ENCODE results near the gene CDH10.

CDH10 gene

DNA sequence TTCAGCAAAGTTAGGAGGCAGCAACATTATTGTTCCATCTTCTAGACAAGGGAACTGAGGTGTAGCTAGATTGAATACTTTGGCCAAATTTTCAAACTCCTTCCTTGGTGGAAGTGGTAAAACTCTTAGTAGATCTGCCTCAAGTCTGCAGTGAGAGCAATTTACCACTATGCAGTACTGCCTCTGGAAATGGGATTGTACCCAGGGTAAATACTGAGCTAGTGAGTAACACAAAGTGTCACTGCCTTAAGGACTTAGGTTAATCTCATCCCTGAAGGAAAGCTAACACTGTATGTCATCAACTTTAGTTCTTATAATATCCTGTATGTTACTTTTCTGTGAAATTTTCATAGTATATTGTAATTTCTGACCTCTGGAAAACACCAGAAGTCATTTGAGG, 13.9 kb downstream of the CDH10 start:
- no peak overlapping the region for H3K4me3 ChIP-seq (ENCODE audit: low read length)
- H3K4me1 ChIP-seq (ENCODE audit: insufficient read depth, low read length), result no peaks in the 10 kb centered on the region
- no peak overlapping the region for H2AFZ ChIP-seq (ENCODE audit: low read depth, low read length)
- no peaks in the 10 kb centered on the region for H3K36me3 ChIP-seq (ENCODE audit: insufficient read depth, low read length)
- H3K27me3 ChIP-seq (ENCODE audit: insufficient read depth, low read length), result no peaks in the 10 kb centered on the region
- no peaks in the 10 kb centered on the region for H3K9me3 ChIP-seq (ENCODE audit: low read length)

DNA sequence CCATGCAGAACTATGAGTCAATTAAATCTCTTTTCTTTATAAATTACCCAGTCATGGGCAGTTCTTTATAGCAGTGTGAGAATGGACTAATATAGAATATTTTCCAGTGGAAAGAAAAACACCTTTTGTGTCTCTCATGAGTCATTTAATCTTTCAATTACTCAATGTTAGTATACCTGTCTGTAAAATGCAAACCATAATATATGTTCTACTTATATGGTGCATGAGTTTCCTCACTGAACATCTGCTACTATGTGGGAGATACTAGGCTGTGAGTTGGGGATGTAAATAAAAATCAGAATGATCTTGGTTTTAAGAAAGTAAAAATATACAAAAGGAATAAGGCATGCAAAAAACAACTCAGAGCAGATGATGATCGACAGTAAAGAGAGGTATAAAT, 15.0 kb downstream of the CDH10 start:
- no peaks in the 10 kb centered on the region for H3K36me3 ChIP-seq (ENCODE audit: insufficient read depth, low read length)
- H3K9me3 ChIP-seq (ENCODE audit: low read length), result no peaks in the 10 kb centered on the region
- no peaks in the 10 kb centered on the region for H3K27me3 ChIP-seq (ENCODE audit: insufficient read depth, low read length)
- H3K4me3 ChIP-seq (ENCODE audit: low read length), result no peak overlapping the region
- H2AFZ ChIP-seq (ENCODE audit: low read depth, low read length), result no peak overlapping the region
- no peaks in the 10 kb centered on the region for H3K4me1 ChIP-seq (ENCODE audit: insufficient read depth, low read length)

DNA sequence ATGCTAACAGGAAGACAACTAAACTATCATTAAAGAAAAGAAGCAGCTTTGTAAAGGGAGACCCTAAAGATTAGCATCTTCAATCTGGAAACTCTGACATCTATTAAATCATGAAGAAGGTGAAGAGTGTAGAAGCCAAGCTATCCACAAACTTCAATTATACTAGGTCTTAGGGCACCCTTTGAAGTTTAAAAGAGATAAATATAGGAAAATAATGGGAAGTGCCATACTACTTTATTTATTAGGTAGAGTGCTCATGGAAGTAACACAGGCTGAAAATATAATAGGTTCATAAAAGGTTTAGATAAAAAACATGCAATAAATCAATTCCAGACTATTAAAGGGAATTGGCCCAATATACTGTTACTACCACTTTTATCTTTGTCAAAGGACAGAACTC, 19.9 kb downstream of the CDH10 start:
- Histone ChIP-seq H3K27me3 (ENCODE audit: insufficient read depth, low read length) (no peaks in the 10 kb centered on the region), H3K4me3 (ENCODE audit: low read length) (no peak overlapping the region), H2AFZ (ENCODE audit: low read depth, low read length) (no peak overlapping the region), H3K36me3 (ENCODE audit: insufficient read depth, low read length) (no peaks in the 10 kb centered on the region), H3K4me1 (ENCODE audit: insufficient read depth, low read length) (peaks cover 10% of the 10 kb centered on the region), H3K9me3 (ENCODE audit: low read length) (no peaks in the 10 kb centered on the region)

DNA sequence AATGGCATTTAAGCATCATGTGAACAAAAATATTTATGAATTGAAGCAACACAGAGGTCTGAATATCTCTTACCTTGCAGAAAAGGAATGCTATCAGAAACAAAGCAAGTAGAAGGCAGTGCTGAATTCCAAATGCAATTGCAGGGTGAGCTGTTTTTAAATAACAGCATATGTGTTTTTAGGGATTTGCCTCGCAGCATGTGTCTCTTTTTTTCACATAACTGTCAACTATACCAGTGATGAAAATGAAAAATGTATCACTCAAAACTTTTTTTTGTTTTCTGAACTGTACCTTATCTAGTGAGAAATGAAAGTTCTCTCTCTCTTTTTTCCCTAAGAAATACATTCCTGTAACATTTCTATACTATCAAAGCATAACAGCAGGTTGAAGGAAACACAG, 21.2 kb downstream of the CDH10 start:
- no peak overlapping the region for H2AFZ ChIP-seq (ENCODE audit: low read depth, low read length)
- H3K9me3 ChIP-seq (ENCODE audit: low read length), result no peaks in the 10 kb centered on the region
- H3K4me1 ChIP-seq (ENCODE audit: insufficient read depth, low read length), result peaks cover 10% of the 10 kb centered on the region
- no peak overlapping the region for H3K4me3 ChIP-seq (ENCODE audit: low read length)
- H3K36me3 ChIP-seq (ENCODE audit: insufficient read depth, low read length), result no peaks in the 10 kb centered on the region
- H3K27me3 ChIP-seq (ENCODE audit: insufficient read depth, low read length), result no peaks in the 10 kb centered on the region

DNA sequence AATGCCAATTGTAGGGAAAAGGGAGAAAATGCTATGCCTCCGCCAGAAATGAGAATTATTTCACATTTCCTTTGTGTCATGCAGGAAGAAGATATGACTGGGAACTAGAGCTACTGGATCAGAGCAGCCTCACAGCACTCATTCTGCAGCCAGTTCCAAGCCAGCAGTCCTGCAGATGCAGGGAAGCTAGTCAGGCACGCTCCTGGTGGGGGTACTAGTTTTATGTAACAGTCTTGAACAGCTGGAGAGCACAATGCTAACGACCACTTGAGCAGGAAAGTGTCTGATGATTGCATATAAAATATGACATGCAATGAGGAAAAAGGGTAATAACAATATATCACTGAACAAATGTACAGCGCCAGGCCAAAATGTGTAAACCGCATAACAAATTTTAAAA, 21.7 kb downstream of the CDH10 start:
- Histone ChIP-seq H3K27me3 (ENCODE audit: insufficient read depth, low read length) (no peaks in the 10 kb centered on the region), H3K4me1 (ENCODE audit: insufficient read depth, low read length) (peaks cover 10% of the 10 kb centered on the region), H3K9me3 (ENCODE audit: low read length) (no peaks in the 10 kb centered on the region)

DNA sequence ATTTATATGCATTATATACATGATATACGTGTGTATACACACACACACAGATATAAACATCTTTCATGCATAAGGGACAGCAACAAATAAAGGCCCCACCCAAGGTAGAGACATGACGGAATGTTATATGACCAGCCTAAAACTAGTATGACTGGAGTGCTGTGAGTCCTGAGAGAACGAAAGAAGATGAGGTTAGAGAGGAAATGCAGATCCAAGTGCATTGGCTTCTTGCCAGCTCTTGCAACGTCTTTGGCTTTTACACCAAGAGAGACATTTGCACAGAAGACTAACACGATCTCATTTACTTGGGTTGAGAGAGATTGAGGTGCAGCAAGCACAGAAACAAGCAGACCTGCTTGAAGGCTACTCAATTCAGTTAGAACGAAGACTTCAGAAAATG, 23.0 kb downstream of the CDH10 start:
- Histone ChIP-seq H3K36me3 (ENCODE audit: insufficient read depth, low read length) (no peaks in the 10 kb centered on the region), H2AFZ (ENCODE audit: low read depth, low read length) (no peak overlapping the region), H3K4me3 (ENCODE audit: low read length) (no peak overlapping the region), H3K9me3 (ENCODE audit: low read length) (no peaks in the 10 kb centered on the region), H3K27me3 (ENCODE audit: insufficient read depth, low read length) (no peaks in the 10 kb centered on the region), H3K4me1 (ENCODE audit: insufficient read depth, low read length) (peaks cover 10% of the 10 kb centered on the region)

More for the DNA sequence above, 21.7 kb downstream of the CDH10 start:
- Histone ChIP-seq H3K4me3 (ENCODE audit: low read length) (no peak overlapping the region), H3K36me3 (ENCODE audit: insufficient read depth, low read length) (no peaks in the 10 kb centered on the region), H2AFZ (ENCODE audit: low read depth, low read length) (no peak overlapping the region)

DNA sequence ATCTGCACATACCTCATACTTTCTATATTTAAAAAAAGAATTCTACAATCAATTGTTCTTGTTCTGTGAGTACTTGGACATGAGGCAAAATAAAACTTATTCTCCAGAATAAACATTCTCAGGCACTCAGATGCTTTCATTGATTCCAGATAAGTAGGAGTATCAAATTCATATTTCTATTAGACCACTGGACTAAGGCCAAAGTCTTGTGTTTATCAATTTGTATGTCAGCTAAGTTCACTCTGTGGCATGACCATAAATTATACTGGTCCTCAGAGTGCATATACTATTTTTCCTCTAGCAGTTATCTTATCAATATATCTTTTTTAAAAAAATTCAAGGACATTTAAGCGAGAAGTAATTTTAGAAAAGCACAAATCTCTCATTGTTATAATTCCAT, 28.2 kb downstream of the CDH10 start:
- no peaks in the 10 kb centered on the region for H3K27me3 ChIP-seq (ENCODE audit: insufficient read depth, low read length)
- no peak overlapping the region for H2AFZ ChIP-seq (ENCODE audit: low read depth, low read length)
- no peak overlapping the region for H3K4me3 ChIP-seq (ENCODE audit: low read length)
- H3K9me3 ChIP-seq (ENCODE audit: low read length), result no peaks in the 10 kb centered on the region
- H3K4me1 ChIP-seq (ENCODE audit: insufficient read depth, low read length), result no peaks in the 10 kb centered on the region
- no peaks in the 10 kb centered on the region for H3K36me3 ChIP-seq (ENCODE audit: insufficient read depth, low read length)

DNA sequence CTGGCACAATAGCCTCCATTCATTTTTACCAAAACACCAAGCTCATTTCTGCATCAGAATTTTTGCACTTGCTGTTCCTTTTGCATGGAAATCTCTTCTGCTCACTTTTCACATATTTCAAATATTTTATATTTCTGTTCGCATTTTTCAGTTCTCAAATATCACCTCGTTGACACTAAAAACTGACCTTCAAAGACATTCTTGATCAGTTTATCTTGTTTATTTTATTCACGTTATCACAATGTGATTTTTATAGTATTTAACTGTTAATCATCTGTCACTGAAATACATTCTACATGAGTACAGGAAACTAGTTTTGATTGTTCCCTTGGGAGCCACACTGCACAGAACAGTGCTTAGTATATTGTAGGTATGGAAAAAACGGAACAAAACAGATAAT, 29.6 kb downstream of the CDH10 start:
- Histone ChIP-seq H3K9me3 (ENCODE audit: low read length) (no peaks in the 10 kb centered on the region), H3K4me3 (ENCODE audit: low read length) (no peak overlapping the region), H2AFZ (ENCODE audit: low read depth, low read length) (no peak overlapping the region), H3K4me1 (ENCODE audit: insufficient read depth, low read length) (no peaks in the 10 kb centered on the region), H3K36me3 (ENCODE audit: insufficient read depth, low read length) (no peaks in the 10 kb centered on the region), H3K27me3 (ENCODE audit: insufficient read depth, low read length) (no peaks in the 10 kb centered on the region)

DNA sequence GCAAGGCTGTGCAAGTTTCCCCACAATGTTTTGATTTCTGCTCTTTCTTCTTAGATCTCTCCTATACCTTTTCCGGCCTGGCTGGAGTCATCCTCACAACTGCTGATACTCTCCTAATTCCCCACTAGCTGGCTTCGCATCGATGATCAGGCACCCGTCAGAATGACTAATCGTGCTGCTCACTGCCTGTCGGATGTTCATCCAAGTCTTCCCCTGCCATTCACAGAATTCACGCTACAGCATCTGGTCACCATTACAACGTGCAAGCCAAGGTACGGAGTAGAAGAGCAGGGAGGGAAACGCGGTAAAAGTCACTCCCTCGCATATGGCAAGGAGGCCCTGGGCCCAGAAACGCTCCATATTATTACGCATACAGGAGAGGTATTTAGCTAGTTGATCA, 35.1 kb downstream of the CDH10 start:
- no peaks in the 10 kb centered on the region for H3K9me3 ChIP-seq (ENCODE audit: low read length)
- H3K4me1 ChIP-seq (ENCODE audit: insufficient read depth, low read length), result no peaks in the 10 kb centered on the region
- H3K27me3 ChIP-seq (ENCODE audit: insufficient read depth, low read length), result no peaks in the 10 kb centered on the region
- H2AFZ ChIP-seq (ENCODE audit: low read depth, low read length), result no peak overlapping the region
- H3K4me3 ChIP-seq (ENCODE audit: low read length), result no peak overlapping the region
- H3K36me3 ChIP-seq (ENCODE audit: insufficient read depth, low read length), result no peaks in the 10 kb centered on the region

DNA sequence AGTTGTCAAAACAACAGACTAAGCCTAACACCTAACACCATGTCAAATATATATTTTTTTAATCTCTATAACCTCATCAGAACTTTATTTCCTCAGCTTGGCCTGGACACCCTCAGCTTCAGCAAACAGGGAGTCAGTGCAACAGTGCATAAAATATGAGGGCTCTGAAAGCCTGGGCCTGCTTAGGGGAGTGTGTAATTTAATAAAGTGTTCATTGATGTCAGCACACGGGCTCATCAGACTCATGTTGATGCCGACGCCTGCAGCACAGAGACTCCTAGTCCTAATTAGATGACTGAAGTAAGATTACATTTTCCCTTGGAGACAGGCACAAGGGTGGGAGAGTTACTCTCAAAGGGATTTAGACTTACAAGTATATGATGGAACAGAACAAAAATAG, 37.8 kb downstream of the CDH10 start:
- no peak overlapping the region for H3K4me3 ChIP-seq (ENCODE audit: low read length)
- no peaks in the 10 kb centered on the region for H3K27me3 ChIP-seq (ENCODE audit: insufficient read depth, low read length)
- no peaks in the 10 kb centered on the region for H3K4me1 ChIP-seq (ENCODE audit: insufficient read depth, low read length)
- no peaks in the 10 kb centered on the region for H3K36me3 ChIP-seq (ENCODE audit: insufficient read depth, low read length)
- H3K9me3 ChIP-seq (ENCODE audit: low read length), result no peaks in the 10 kb centered on the region
- no peak overlapping the region for H2AFZ ChIP-seq (ENCODE audit: low read depth, low read length)

DNA sequence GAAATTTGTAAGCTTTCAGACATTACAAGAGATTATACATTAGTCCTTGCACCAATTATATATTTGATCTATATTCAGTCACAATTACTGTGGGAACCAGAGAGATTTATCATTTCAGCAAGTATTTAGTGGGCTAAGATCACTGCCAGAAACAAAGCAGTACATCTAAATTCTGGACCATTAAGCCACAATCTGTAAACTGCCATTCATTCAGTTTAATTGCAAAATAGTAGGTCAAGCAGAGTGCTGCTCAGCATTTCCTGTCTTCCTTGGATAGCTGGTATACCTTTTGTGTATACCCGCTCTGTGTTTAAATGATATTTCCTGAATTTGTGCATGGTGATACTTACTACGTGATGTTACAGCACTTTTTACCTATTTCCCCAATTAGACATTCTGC, 42.6 kb downstream of the CDH10 start:
- no peaks in the 10 kb centered on the region for H3K4me1 ChIP-seq (ENCODE audit: insufficient read depth, low read length)
- H3K9me3 ChIP-seq (ENCODE audit: low read length), result no peaks in the 10 kb centered on the region
- no peak overlapping the region for H2AFZ ChIP-seq (ENCODE audit: low read depth, low read length)
- H3K27me3 ChIP-seq (ENCODE audit: insufficient read depth, low read length), result no peaks in the 10 kb centered on the region
- H3K4me3 ChIP-seq (ENCODE audit: low read length), result no peak overlapping the region
- H3K36me3 ChIP-seq (ENCODE audit: insufficient read depth, low read length), result no peaks in the 10 kb centered on the region

DNA sequence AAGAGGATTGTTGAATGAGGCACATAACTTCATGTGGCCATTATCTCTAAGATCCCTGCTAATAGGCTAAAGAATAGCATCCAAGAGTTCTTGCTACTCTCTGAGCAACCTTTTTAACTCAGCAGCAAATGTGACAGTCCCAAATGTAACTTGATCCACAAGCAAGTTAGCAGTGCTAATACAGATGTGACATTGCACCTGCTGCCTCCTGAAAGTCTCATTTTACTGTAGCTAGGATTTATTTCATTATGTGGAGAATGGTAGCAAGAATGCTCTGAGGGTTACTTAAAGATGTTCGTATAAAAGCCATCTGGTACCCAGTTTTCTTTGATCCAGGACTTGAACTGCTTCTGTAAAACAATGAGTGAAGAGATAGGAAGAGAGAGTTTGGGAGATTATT, 45.8 kb downstream of the CDH10 start:
- Histone ChIP-seq H3K27me3 (ENCODE audit: insufficient read depth, low read length) (no peaks in the 10 kb centered on the region), H3K9me3 (ENCODE audit: low read length) (no peaks in the 10 kb centered on the region)

DNA sequence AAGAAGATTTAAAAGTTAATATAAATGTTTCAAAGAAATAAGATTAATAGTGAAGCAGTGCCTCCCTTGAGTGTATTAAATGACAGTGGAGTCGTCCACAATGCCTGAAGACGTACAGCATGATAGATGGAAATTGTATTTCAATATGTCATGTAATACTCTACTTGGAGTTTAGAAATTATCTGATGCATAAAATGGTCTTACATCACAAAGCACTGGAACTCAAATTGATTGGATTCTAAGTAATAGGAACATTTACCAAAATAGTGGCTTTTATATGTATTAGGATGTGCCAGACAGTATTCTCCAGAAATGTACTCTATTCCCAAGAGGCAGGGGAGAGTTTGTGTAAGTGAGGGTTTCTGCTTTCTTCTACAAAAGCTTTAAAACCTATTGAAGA, 49.4 kb downstream of the CDH10 start:
- H3K9me3 ChIP-seq (ENCODE audit: low read length), result no peaks in the 10 kb centered on the region
- H3K4me1 ChIP-seq (ENCODE audit: insufficient read depth, low read length), result no peaks in the 10 kb centered on the region
- H3K36me3 ChIP-seq (ENCODE audit: insufficient read depth, low read length), result no peaks in the 10 kb centered on the region
- H2AFZ ChIP-seq (ENCODE audit: low read depth, low read length), result no peak overlapping the region
- no peaks in the 10 kb centered on the region for H3K27me3 ChIP-seq (ENCODE audit: insufficient read depth, low read length)
- no peak overlapping the region for H3K4me3 ChIP-seq (ENCODE audit: low read length)

More for the DNA sequence above, 45.8 kb downstream of the CDH10 start:
- no peaks in the 10 kb centered on the region for H3K4me1 ChIP-seq (ENCODE audit: insufficient read depth, low read length)
- no peak overlapping the region for H3K4me3 ChIP-seq (ENCODE audit: low read length)
- no peaks in the 10 kb centered on the region for H3K36me3 ChIP-seq (ENCODE audit: insufficient read depth, low read length)
- H2AFZ ChIP-seq (ENCODE audit: low read depth, low read length), result no peak overlapping the region

DNA sequence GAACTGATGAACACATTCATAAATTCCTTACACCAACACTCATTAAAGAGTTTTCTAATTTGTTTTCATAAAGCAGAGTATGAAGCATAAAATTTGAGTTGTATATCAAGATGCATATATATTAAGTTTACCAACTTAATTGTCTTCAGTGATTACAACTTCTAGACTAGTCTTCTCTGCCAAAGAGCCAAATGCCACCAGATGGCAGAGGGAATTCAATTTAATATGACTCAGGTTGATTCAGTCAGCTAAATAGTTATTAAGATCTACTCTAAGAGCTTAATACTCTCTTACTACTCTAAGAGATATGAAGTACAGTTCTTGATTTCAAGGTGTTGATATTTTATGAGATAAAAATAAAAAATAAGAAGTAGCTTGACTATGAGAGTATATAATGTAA, 53.4 kb downstream of the CDH10 start:
- Histone ChIP-seq H2AFZ (ENCODE audit: low read depth, low read length) (no peak overlapping the region), H3K4me1 (ENCODE audit: insufficient read depth, low read length) (no peaks in the 10 kb centered on the region), H3K27me3 (ENCODE audit: insufficient read depth, low read length) (no peaks in the 10 kb centered on the region), H3K36me3 (ENCODE audit: insufficient read depth, low read length) (no peaks in the 10 kb centered on the region), H3K9me3 (ENCODE audit: low read length) (no peaks in the 10 kb centered on the region), H3K4me3 (ENCODE audit: low read length) (no peak overlapping the region)
